Astrocyte (in vitro differentiated cells and primary cell): ENCODE data around the gene THADA. TPM values are rescaled to one million over a fixed set of nuclear protein-coding genes. Genes with fewer than 3 reads are reported as not detected.

ENCODE experiments used
- DNase-seq: peaks from one replicate; pipeline ENCODE4 v3.0.0-alpha.2; 2010; ENCODE audit warnings: low read depth
- FAIRE-seq: peaks from 2 replicates; lab custom pipeline; 2011; peaks lifted over from hg19 to GRCh38; lab: Jason Lieb, UNC
- H2AFZ ChIP-seq: 2 replicates; pipeline ENCODE4 v1.6.0; 2012; ENCODE audit warnings: low read depth, low read length, inconsistent platforms
- H3K27ac ChIP-seq: 2 replicates; pipeline ENCODE4 v1.5.1; 2011; ENCODE audit warnings: low read depth, low read length, inconsistent platforms
- H3K27me3 ChIP-seq: 2 replicates; pipeline ENCODE4 v1.6.0; 2011; ENCODE audit warnings: low read length, inconsistent platforms; ENCODE audit not compliant: insufficient read depth
- H3K36me3 ChIP-seq: 2 replicates; pipeline ENCODE4 v1.5.1; 2011; ENCODE audit warnings: low read length, inconsistent platforms; ENCODE audit not compliant: insufficient read depth
- H3K4me1 ChIP-seq: 2 replicates; pipeline ENCODE4 v1.5.1; 2011; ENCODE audit warnings: low read length, inconsistent platforms; ENCODE audit not compliant: insufficient read depth
- H3K4me2 ChIP-seq: 2 replicates; pipeline ENCODE4 v1.6.0; 2012; ENCODE audit warnings: low read length, inconsistent platforms
- H3K4me3 ChIP-seq: 2 replicates; pipeline ENCODE4 v1.5.1; 2011; ENCODE audit warnings: low read depth, mild to moderate bottlenecking, low read length, inconsistent platforms; ENCODE audit not compliant: insufficient read depth
- H3K79me2 ChIP-seq: 2 replicates; pipeline ENCODE4 v1.6.0; 2012; ENCODE audit warnings: mild to moderate bottlenecking, low read length, inconsistent platforms; ENCODE audit not compliant: insufficient read depth
- H3K9ac ChIP-seq: 2 replicates; pipeline ENCODE4 v1.6.0; 2012; ENCODE audit warnings: mild to moderate bottlenecking, low read length, inconsistent platforms
- H3K9me3 ChIP-seq: 2 replicates; pipeline ENCODE4 v1.5.1; 2012; ENCODE audit warnings: low read depth, mild to moderate bottlenecking, low read length, inconsistent platforms; ENCODE audit not compliant: insufficient read depth
- H4K20me1 ChIP-seq: 2 replicates; pipeline ENCODE4 v1.6.0; 2012; ENCODE audit warnings: low read length, inconsistent platforms; ENCODE audit not compliant: insufficient read depth
- H3K27ac Mint-ChIP-seq: one replicate; pipeline ENCODE4 v1.8.0; 2021; ENCODE audit warnings: mild to moderate bottlenecking, mixed read lengths; ENCODE audit not compliant: unreplicated experiment
- H3K27me3 Mint-ChIP-seq: one replicate; pipeline ENCODE4 v1.8.0; 2021; ENCODE audit warnings: low read depth, mixed read lengths; ENCODE audit not compliant: unreplicated experiment
- H3K36me3 Mint-ChIP-seq: one replicate; pipeline ENCODE4 v1.8.0; 2021; ENCODE audit warnings: low read depth, mixed read lengths; ENCODE audit not compliant: unreplicated experiment
- H3K4me1 Mint-ChIP-seq: one replicate; pipeline ENCODE4 v1.8.0; 2021; ENCODE audit warnings: low read depth, mixed read lengths; ENCODE audit not compliant: unreplicated experiment
- H3K4me3 Mint-ChIP-seq: one replicate; pipeline ENCODE4 v1.8.0; 2021; ENCODE audit warnings: mild to moderate bottlenecking, moderate library complexity, mixed read lengths; ENCODE audit not compliant: unreplicated experiment
- H3K9me3 Mint-ChIP-seq: one replicate; pipeline ENCODE4 v1.8.0; 2021; ENCODE audit warnings: mild to moderate bottlenecking, mixed read lengths; ENCODE audit not compliant: unreplicated experiment
- CTCF ChIP-seq: IDR thresholded peaks from 2 replicates; pipeline ENCODE4 v1.5.1; 2011; ENCODE audit warnings: low read depth, mild to moderate bottlenecking, inconsistent platforms, low read length, moderate library complexity; ENCODE audit not compliant: insufficient read depth
- EZH2 ChIP-seq: IDR thresholded peaks from 2 replicates; pipeline ENCODE4 v1.6.1; 2012; ENCODE audit warnings: mild to moderate bottlenecking, low read length, inconsistent platforms; ENCODE audit not compliant: insufficient read depth
- total RNA-seq: library from RNA; stranded (reverse); gene quantifications from 2 replicates; pipeline ENCODE4 v1.2.1, GENCODE V29; 2021

THADA gene
- total RNA-seq, 1 donor from 2014 or later: 16.2 TPM

GRCh38 chr2:43445781-43446180, 150.1 kb downstream of the THADA start:
- Mint-ChIP-seq H3K4me1 (peaks cover 8% of the 10 kb centered on the region), H3K27ac (no peak overlapping the region), H3K27me3 (no peaks in the 10 kb centered on the region), H3K9me3 (no peaks in the 10 kb centered on the region), H3K36me3 (peaks cover 6% of the 10 kb centered on the region), H3K4me3 (no peak overlapping the region)
- no peak overlapping the region for H2AFZ ChIP-seq
- DNase-seq (no peak), FAIRE-seq (no peak)
- peaks cover 10% of the 10 kb centered on the region for H3K4me1 ChIP-seq
- H3K9ac ChIP-seq: no peak overlapping the region
- no peaks in the 10 kb centered on the region for H3K36me3 ChIP-seq
- no peak overlapping the region for H3K4me3 ChIP-seq
- TF ChIP-seq EZH2 (no peak), CTCF (no peak)
- no peaks in the 10 kb centered on the region for H3K27me3 ChIP-seq
- H4K20me1 ChIP-seq: no peaks in the 10 kb centered on the region
- no peaks in the 10 kb centered on the region for H3K79me2 ChIP-seq
- peak overlapping the region; percentile 38 for H3K27ac ChIP-seq
- no peaks in the 10 kb centered on the region for H3K9me3 ChIP-seq
- H3K4me2 ChIP-seq: peak overlapping the region; percentile 30

- no peaks in the 10 kb centered on the region for H3K9me3 ChIP-seq
- no peaks in the 10 kb centered on the region for H4K20me1 ChIP-seq
- peak overlapping the region; percentile 30 for H3K4me2 ChIP-seq
- no peak overlapping the region for H3K9ac ChIP-seq
- Mint-ChIP-seq H3K9me3 (no peaks in the 10 kb centered on the region), H3K4me1 (peaks cover 8% of the 10 kb centered on the region), H3K36me3 (peaks cover 6% of the 10 kb centered on the region), H3K4me3 (no peak overlapping the region), H3K27ac (peak overlapping the region; percentile 69), H3K27me3 (no peaks in the 10 kb centered on the region)
- no peak overlapping the region for H2AFZ ChIP-seq
- peaks cover 10% of the 10 kb centered on the region for H3K4me1 ChIP-seq
- no peaks in the 10 kb centered on the region for H3K36me3 ChIP-seq
- no peak overlapping the region for H3K4me3 ChIP-seq
- H3K79me2 ChIP-seq: no peaks in the 10 kb centered on the region
- no peaks in the 10 kb centered on the region for H3K27me3 ChIP-seq
- DNase-seq (no peak), FAIRE-seq (no peak)
- no peak for TF ChIP-seq EZH2
- TF ChIP-seq CTCF: no peak
- peak overlapping the region; percentile 38 for H3K27ac ChIP-seq
These were observed 150.7 kb downstream of the THADA start for GRCh38 chr2:43444989-43445645.

GRCh38 chr2:43443282-43443681, 152.6 kb downstream of the THADA start:
- no peaks in the 10 kb centered on the region for H3K27me3 Mint-ChIP-seq
- H3K27me3 ChIP-seq: no peaks in the 10 kb centered on the region
- H3K9me3 Mint-ChIP-seq: no peaks in the 10 kb centered on the region
- DNase-seq (no peak), FAIRE-seq (no peak)
- peaks cover 10% of the 10 kb centered on the region for H3K4me1 ChIP-seq
- H3K36me3 Mint-ChIP-seq: peaks cover 6% of the 10 kb centered on the region
- H3K27ac Mint-ChIP-seq: no peak overlapping the region
- H3K4me3 ChIP-seq: no peak overlapping the region
- H3K4me1 Mint-ChIP-seq: peaks cover 11% of the 10 kb centered on the region
- H3K36me3 ChIP-seq: no peaks in the 10 kb centered on the region
- H3K4me2 ChIP-seq: no peak overlapping the region
- H4K20me1 ChIP-seq: no peaks in the 10 kb centered on the region
- no peaks in the 10 kb centered on the region for H3K79me2 ChIP-seq
- no peak overlapping the region for H2AFZ ChIP-seq
- H3K4me3 Mint-ChIP-seq: no peak overlapping the region
- TF ChIP-seq EZH2 (no peak), CTCF (no peak)
- no peaks in the 10 kb centered on the region for H3K9me3 ChIP-seq
- H3K9ac ChIP-seq: no peak overlapping the region
- no peak overlapping the region for H3K27ac ChIP-seq
